ENCODE results near the gene EEF1AKMT2. TPM values are rescaled to one million over a fixed set of nuclear protein-coding genes. Genes with fewer than 3 reads are reported as not detected.
A peak's percentile ranks its signal among the peaks of the same experiment; 100 is the strongest.

Gene EEF1AKMT2
- total RNA-seq, 1 donor from 2014 or later = 10.0 TPM

DNA sequence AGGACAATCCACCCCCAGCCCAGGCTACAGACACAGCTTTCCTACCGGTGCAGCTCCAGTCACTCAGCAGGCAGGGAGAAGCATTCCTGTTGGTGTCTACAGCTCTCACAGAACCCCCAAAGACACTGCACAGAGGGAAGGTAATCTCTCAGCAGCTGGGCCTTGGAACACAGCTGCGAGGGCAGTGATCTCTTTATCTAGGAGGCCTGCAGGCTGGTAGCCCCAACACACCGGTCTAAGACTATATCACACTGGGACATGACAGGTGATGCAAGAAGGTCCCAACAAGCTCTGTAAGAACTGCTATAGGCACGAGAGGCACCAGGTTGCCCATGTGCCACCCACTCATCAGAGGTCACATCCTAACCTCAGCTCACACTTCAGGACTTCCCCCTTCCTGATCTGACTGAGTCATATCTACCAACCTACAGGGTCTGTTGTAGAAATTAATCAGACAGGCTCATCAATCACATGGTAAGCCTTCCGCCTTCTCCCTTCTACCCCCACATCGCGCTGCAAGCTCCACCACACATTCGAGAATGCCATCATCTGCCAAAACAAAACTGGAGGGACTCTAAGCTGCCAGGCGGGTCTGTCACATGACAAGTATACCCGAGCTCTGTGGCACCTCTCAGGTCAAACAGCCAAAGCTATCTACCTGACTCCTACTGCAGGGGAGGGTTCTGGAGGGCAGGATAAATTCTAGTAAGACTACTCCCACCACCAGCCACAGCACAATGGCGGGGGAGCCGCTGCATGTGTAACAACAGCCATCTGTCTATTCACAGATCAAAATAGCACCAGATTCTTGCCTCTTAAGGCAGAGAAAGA, 73.6 kb downstream of the EEF1AKMT2 start:
- ATAC-seq = peak; percentile 69

DNA sequence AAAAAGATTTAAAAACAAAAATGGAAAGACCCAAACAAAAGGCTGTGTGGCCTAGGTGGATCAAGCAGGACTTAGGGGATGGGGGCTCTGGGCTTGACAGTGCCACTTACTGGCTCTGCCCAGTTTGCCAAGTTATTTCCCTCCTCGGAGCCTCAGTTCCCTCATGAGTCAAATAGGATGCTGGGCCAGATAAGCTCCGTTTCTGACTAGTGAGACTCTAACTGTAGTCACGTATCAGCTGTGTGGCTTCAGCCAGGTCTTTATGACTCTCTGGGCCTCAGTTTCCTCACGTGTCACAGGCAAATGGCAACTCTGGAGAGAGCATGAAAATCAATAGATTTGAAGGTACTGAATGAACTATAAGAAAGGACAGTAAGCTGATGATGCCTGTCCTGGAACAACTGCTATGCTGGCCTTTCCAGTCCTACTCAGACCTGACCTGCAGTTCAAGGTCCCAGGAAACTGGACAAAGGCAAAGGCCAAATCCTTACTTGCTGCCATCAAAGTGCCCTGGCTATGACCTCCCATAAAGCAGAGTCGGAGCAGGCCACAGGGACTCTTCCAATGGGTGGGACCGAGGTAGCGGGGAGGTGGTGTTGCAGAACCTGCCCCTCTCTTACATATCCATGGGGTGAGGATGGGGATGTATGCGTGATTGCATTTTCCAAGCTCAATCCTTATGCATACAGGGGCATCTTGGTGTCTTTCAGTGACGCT, 74.5 kb downstream of the EEF1AKMT2 start:
- ATAC-seq = no peak

DNA sequence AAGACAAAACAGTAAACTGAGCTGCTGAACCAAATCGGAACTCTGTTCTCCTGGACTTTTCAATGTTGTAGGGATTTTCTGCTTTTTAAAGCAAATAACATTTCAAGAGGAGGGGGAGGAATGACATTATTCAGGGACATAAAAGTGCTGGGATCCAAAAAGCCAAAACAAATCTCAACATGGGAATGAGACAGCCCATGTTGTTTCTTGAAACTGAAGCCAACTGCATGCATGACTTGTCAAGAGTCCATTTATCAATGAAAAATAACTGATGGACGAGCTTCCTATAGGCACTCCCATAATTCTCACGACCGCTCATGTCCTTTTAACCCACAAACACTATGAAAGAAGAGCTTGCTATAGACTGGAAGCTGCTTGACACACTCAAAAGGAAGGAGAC, 75.3 kb downstream of the EEF1AKMT2 start:
- ATAC-seq = no peak

DNA sequence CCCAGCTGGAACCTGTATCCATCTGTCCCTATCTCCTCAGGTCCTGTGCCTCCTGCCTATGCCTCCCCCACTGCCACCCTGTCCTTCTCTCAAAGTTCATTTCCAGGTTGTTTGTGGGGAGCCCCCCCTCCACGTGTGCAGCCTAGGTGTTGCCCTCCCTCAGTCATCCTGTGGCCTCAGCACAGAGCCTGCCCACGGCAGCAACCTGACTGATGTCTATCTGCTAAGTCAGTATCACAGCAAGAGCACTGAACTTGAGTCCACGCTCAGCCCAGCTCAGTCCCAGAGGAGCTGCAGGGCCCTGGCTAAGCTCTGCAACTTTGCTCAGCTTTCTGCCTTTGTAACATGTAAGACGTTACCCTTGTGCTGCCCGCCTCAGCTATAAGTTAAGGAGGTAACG, 76.2 kb downstream of the EEF1AKMT2 start:
- ATAC-seq = no peak

DNA sequence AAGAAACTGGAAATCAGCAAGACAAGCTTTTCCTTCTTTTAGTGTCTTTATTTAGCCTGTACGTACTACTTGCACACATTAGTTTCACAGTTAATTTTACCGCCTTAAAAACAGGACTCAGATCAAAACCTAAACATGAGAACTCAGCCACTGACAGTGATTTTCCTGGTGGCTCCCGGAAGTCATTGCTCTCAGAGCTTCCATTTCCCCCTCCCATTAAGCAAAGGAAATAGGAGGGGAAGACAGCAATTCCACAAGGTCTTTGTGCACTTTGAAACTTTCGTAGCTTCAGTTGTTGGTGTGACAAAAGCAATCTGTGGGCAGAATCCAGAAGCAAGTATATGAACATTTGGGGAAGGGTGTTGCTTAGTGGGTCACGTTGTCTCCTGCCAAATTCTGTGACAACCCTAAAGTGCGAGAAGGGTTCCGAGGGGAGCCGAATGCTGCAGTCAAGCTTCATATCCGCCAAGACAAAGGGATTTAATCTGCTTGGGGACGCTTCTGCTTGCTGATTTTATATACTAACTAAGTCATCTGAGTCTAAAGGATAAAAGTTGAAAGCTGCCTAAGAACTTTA, 77.9 kb downstream of the EEF1AKMT2 start:
- no peak for ATAC-seq

DNA sequence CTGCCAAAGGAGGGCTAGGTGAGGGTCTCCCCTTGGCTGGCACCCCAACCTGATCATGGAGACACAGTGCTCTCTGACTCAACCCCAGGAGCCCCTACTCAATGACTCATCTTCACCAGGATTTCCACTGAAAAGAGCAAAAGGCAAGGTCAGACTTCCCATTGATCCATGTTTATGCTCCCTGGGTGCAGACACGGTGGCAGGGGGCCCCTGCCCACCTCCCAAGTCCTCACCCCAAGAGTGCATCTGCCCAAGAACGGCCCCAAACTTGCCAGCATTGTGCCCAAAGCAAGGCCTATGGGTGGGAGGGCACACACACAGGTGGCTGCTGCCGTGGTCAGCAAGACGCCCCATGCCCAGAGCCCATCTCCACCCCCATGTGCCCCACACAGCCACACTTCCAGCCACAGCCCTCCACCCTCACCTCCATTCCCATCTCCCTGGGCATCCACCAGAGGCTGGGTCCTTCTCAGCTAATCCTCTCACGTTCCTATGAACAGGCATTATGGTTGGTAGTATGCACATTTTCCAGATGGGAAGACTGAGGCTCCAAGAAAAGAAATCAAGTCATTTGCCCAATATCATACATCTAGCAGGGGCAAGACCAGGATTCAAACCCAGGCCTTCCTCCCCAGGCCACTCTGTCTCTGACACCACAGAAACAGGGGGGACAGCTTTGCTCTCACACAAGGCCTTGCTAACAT, 78.8 kb downstream of the EEF1AKMT2 start:
- ATAC-seq = no peak

DNA sequence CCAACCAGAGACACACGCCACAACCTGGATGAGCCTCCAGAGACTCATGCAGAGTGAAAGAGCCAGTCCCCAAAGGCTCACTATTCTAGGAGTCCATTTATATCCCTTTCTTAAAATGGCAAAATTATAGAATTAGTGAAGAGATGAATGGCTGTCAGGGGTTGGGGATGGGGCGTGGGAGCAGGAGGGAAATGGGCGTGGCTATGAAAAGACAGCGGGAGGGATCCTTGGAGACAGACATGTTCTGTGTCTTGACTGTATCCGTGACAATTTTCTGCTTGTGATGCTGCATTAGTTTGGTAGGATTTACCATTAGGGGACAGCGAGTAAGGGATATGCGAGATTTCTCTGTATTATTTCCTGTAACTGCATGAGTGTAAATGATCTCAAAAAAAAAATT, 80.5 kb downstream of the EEF1AKMT2 start:
- ATAC-seq = no peak

DNA sequence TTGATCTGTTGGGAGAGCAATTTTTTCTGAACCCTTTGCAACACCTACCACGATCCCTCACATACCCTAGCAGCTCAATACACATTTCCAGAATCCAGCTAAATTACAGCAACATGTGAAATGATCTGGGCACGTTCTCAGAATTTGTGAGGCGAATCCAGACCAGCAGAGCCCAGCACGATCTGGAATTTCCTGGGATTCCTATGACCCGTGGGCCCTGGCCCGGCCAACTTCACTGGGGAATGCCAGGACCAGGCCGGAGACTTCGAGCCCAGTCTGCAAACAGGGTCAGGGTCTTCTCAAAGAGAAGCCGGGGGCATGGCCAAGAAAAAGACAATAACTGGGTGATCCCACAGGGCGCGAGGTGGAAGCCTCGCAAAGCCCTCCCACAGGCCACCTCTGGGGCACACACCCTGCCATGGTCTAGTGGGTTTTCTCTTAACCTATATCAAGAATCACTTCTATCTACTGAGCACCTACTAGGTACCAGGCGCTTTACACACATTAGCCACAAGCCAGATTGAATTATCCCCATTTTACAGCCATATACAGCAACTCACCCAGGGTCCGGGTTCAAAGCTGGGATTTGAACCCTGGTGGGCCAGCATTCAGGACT, 81.3 kb downstream of the EEF1AKMT2 start:
- no peak for ATAC-seq

DNA sequence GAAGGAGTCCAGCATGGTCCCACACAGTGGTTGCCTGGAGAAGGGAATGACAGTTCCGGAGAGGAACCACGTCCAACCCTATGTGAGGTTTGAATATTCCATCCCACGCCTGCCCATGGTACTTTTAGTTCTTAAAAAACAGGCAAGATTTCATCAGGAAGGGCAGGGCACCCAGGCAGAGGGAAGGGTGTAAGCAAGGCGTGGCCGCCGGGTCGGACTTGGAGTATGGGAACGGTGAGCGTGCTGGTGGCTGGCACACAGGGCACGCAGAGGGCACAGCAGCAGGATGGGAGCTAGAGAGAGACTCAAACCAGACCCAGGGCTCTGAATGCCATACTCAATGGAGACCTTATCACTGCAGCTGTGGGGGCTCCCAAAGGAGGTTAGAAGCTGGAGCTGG, 81.8 kb downstream of the EEF1AKMT2 start:
- peak; percentile 91 for ATAC-seq

DNA sequence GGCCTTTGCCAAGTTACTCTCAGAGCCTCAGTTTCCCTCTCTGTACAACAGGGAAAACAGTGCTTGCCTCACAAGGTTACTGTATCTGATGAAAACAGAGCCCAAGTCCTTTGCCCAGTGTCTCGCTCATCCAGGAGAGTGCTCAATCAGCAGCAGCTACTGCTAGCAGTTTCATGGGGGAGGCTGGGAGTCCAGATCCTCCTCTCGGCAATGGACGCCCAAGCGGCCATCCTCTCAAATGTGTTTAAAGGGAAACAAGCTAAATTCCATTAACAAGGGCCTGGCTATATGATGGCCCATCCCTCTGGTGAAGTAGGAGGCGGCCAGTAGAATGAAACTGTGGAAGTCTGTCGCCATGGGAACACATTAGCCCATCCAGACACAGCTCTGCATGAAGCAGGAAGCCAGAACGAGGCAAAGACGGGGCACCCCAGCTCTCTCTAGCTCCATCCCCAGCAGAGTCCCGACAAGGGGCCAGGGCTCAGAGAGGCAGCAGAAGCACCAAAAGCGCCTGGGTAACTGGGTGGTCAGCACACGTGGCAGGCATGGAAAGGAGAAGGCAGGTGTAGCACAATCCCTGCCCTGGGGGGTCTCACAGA, 82.7 kb downstream of the EEF1AKMT2 start:
- no peak for ATAC-seq

DNA sequence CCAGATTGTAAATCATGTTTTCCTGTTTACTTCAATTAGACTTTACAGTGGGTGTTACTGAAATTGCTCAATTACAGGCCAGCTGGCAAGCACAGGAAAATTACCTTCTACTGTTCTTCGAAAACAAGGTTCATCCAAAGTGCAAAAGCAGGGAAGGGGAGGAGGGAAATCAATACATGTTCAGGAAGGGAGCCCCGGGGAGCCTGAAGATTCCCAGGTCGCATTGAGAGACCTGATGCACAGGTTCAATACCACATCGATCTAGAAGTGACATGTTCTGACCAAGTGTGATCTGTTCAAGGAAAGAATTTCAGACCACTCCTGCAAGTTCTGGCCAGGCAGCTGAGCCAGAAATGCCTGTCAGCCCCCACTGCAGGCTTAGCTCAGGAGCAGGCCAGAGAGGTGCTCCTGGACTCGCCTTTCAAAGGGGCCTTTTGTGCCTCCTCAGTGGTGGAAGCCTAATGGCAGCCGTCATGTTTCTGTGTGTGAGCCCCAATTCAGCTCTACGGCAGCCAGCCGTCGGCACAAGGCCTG, 83.4 kb downstream of the EEF1AKMT2 start:
- no peak for ATAC-seq

Other genes with a start within 250 kb of the EEF1AKMT2 start
- gene FAM53B, start 47.5 kb downstream of the EEF1AKMT2 start, total RNA-seq = 24.9 TPM
- gene ABRAXAS2, start 9.9 kb upstream of the EEF1AKMT2 start, total RNA-seq = 11.2 TPM
- 14.2 TPM for gene ZRANB1, start 150.2 kb upstream of the EEF1AKMT2 start, total RNA-seq